ENCODE measurements around the gene FUBP1.
A peak's percentile ranks its signal among the peaks of the same experiment; 100 is the strongest.
"Not testable (repeated sequence)": the region's sequence is repeated elsewhere in the genome, so short reads cannot be mapped to it uniquely, and the experiment has no call there.

FUBP1 gene

DNA sequence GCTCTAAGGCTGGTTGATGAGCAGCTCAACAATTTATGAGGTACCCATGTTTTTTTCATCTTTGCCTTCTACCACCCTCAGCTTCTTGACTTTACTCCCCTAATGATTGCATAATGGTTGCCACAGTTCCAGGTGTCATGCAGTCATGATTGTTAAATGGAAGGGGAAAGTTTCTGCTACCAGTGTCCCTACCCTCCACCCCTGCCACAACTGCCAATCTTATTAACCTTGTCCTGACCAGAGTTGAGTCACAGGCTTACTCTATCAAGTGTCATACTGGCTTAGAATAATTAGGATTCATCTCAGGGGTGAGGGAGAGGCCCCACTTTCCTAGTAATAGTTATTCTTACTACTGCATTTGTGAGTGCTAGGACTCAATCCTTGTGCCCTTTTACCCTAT, 7.9 kb upstream of the FUBP1 start:
- no peak for DNase-seq

DNA sequence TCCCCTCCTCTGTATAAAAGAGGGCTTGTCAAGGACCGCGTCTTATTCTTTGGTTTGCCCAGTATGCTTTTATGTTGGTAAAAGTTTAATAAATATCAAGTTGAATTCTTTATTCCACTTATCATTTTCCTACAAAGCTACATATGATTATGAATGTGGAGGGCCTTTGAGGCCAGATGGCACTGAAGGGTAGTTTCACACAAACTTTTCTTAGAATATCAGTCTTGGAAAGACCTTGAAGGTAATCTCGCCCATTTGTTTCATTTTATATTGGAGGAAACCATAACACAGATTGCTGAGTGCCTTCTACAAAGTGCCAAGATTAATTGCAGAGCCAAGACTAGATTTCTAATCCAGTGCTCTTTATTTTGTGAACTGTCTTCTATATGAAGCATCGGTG, 5.8 kb upstream of the FUBP1 start:
- DNase-seq, result no peak

DNA sequence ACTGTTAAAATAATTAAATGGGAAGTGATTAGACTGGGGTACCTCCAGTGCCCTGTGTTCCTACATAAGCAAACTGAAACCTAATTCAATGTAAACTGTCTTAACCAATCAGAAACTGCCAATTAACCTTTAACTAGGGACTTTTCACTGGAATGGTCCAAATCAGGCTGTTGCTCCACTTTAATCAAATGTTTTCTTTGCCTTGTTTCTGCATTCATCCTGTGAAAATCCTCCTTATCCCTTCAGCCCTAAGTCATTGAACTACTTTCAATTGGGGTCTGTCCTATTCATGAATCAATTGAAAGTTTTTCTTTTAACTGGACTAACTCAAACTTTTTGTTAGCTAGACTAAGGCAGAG, 5.1 kb upstream of the FUBP1 start:
- DNase-seq, result no peak

- DNase-seq, result not testable (repeated sequence)
These were observed 4.6 kb upstream of the FUBP1 start for GRCh38 chr1:77983352-77983996.

GRCh38 chr1:77978293-77978968, 441 bp downstream of the FUBP1 start:
- DNase-seq, result peak; percentile 59

GRCh38 chr1:77977989-77978292, 931 bp downstream of the FUBP1 start:
- DNase-seq, result no peak

GRCh38 chr1:77976433-77977076, 2.3 kb downstream of the FUBP1 start:
- no peak for DNase-seq

DNA sequence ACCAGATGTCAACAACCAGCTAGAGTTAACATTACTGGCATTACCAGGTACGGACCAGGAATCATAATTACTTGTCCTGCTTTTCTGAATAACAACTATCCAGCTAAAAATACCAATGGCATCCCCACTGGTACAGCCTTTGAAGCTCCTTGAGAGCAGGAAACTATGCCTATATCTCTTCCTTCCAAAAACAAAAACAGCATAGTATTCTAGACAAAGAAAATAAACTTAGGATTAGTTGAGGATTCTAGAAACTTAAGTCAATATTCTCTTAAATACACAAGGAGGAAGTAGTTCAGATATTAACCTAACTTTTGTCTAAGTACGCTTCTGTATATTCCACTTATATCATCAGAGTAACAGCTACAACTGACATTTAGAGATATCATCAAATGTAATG, 3.0 kb downstream of the FUBP1 start:
- DNase-seq, result no peak

GRCh38 chr1:77975386-77975785, 3.5 kb downstream of the FUBP1 start:
- DNase-seq, result no peak

DNA sequence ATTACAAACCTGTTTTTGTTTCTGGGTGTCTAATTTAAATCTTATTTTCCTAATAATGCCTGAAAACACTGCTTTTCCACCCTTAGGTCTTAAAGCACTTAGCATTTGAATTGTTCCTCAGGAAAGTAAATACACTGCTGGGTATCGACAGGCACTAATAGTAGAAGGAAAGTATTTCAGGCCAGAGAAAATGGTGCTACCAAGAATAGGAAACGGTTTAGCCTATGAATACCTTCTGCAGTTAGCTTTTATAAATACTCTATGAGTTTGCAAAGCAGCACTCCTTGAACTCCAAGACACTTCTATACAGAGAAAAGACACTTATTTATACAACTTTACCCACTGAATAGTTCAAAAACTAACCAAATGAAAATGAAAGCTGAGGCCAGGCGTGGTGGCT, 6.8 kb downstream of the FUBP1 start:
- no peak for DNase-seq

GRCh38 chr1:77970192-77970591, 8.7 kb downstream of the FUBP1 start:
- DNase-seq, result no peak

DNA sequence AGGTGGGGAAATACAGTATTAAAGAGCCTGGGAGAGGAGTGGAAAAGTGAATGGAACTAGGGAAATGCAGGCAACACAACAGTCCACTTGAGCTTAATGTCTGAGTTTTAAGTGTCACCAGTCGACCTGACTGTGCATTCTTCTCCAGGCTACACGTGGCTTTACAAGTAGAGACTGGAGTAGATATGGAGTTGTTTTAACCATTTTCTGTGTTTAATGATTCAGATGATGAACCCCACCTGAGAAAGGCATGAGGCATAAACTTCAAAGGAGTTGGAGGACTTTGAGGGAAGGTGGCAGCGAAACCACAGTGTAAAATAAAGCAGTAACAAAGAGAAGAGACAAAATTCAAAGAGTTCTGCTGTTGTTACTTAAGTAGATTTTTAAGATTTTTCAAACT, 12.6 kb downstream of the FUBP1 start:
- no peak for DNase-seq

DNA sequence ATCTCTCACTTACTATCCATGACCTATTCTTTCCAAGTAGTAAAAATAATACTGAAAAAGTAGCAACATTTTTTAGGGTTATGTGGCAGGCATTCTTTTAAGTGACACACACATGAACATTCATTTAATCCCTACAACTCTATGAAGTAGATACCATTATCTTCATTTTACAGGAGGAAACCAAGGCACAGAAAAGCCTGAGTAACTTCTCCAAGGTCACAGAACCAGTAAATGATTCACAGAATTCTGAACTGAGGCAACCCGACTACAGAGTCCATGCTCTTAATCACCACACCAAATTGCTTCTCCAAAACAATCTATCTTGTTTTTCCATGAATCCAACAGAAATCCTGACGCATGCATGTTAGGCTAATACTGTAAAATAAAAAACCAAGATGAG, 17.5 kb downstream of the FUBP1 start:
- DNase-seq, result no peak

GRCh38 chr1:77958850-77959249, 20.0 kb downstream of the FUBP1 start:
- no peak for DNase-seq

DNA sequence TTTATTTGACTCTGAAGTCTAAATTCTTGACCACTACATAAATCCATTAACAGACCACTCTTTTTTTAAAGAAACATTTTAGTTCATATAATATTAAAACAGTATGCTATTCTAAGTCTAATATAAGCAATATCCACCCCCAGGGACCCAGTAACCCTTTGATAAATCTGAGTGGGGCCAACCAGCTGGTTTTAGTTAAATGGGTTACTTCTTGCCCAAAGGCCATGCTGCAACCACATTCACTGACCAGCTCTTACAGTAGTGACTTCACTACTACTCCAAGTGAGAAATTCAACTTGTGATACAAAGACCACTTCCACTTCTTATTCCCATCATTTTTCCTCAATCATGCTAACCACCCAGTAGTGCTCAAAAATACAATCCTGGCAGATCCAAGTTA, 20.5 kb downstream of the FUBP1 start:
- no peak for DNase-seq

DNA sequence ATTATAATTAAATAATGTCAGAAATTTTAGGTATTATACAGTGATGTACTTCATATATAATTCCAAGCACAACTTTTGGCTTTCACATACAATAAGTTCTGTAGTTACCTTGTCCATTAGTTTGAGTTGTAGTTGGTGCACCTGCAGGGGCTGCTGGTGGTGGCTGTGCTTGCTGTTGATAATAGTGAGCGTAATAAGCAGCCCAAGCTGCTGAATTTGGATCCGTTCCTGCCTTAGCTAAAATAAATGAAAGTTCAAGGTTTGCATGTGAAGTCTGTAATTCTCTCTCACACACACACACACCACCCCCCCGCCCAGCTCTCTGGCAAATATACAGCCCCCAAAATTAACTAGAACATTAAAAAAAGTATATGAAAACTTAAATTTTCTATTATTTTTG, 22.4 kb downstream of the FUBP1 start:
- DNase-seq, result no peak

GRCh38 chr1:77955709-77956108, 23.2 kb downstream of the FUBP1 start:
- DNase-seq, result no peak

GRCh38 chr1:77954521-77954920, 24.4 kb downstream of the FUBP1 start:
- DNase-seq, result no peak

DNA sequence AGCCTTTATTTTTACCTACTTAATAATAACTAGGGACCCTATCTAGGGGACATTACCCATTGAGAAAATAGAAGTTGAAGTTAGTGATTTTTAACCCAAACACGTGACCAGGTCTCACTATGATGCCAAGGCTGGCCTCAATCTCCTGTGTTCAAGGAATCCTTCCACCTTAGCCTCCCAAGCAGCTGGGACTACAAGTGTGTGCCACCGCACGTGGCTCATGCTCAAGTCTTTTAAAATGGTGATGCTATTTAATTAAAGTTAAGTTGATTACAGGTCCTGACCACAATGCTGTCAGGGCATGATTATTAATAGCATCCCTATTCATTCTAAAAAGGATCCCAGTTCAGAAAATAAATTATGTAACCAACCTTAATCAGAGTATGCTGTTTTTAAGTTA, 25.0 kb downstream of the FUBP1 start:
- DNase-seq, result no peak

GRCh38 chr1:77951328-77951727, 27.5 kb downstream of the FUBP1 start:
- no peak for DNase-seq

GRCh38 chr1:77950873-77951272, 28.0 kb downstream of the FUBP1 start:
- no peak for DNase-seq

- DNase-seq, result no peak
These were observed 29.9 kb downstream of the FUBP1 start for GRCh38 chr1:77948841-77949424.

DNA sequence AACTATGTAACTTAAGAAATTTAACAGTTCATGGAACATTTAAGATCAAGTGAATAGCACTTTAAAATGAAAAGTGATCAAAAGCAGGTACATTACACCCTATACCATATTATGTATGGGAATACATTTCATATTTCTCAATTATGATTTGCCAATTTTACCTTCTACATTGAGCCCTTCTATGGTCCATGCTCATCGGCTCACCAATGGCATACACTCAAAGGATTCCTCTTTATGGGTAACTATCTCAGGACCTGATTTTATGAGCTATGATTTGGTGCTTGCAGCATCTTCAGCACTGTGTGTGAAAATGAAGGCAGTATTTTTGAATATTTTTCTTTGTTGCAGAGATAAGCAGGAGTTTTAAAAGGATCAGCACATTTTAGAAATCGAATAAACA, 33.5 kb downstream of the FUBP1 start:
- DNase-seq, result no peak

DNA sequence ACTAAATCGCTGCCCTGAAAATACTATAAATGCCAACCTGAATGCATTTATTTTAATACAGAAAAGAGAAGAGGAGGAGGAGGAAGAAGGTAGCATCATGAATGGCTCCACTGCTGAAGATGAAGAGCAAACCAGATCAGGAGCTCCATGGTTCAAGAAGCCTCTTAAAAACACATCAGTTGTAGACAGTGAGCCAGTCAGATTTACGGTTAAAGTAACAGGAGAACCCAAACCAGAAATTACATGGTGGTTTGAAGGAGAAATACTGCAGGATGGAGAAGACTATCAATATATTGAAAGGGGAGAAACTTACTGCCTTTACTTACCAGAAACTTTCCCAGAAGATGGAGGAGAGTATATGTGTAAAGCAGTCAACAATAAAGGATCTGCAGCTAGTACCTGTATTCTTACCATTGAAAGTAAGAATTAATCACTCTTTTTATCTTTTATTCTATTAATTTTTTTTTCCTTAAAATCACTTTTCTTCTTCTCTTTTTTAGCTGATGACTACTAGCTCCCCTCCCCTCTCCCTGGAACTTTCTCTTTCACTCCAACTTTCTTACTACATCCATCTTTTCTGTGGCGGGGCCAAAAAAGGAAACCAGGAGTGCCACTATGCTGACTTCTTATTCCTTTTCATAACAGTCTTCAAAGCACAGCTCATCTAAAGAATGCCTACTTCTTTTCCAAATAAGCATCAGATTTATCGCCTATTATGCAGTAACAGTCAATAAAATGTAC, 36.3 kb downstream of the FUBP1 start:
- no peak for DNase-seq

All from SHP77 treated with DMSO at 0.1 percent for 48 hours (cell line).